Measurements from ENCODE around the gene CSH2. TPM values are rescaled to one million over a fixed set of nuclear protein-coding genes. Genes with fewer than 3 reads are reported as not detected.
"Not testable (repeated sequence)": the region's sequence is repeated elsewhere in the genome, so short reads cannot be mapped to it uniquely, and the experiment has no call there.

CSH2 gene
- total RNA-seq, 1 experiment from 2014 or later: not detected

- not testable (repeated sequence) for H2BK5ac ChIP-seq (ENCODE audit: insufficient read length, low read length); H2BK20ac ChIP-seq (ENCODE audit: low read depth, low read length, poor library complexity, severe bottlenecking); H3K18ac ChIP-seq (ENCODE audit: insufficient read length, low read depth, low read length); H3K9me3 Mint-ChIP-seq; H2BK120ac ChIP-seq (ENCODE audit: low read depth, low read length, poor library complexity, severe bottlenecking); H2BK12ac ChIP-seq (ENCODE audit: insufficient read length, low read depth, low read length); H3K56ac ChIP-seq (ENCODE audit: insufficient read length, low read depth, low read length); H3K27me3 ChIP-seq (ENCODE audit: insufficient read depth, low read length); H4K5ac ChIP-seq (ENCODE audit: insufficient read length, low read depth, low read length); H3K4me1 ChIP-seq (ENCODE audit: insufficient read depth, low read length); H3K27me3 Mint-ChIP-seq (ENCODE audit: low read depth); H4K8ac ChIP-seq (replicated peaks; ENCODE audit: insufficient read length, low read depth, low read length); H3K4me3 Mint-ChIP-seq; H2BK15ac ChIP-seq (ENCODE audit: low read depth, low read length); H3K23ac ChIP-seq (ENCODE audit: insufficient read length, low read depth, low read length); H3K27ac ChIP-seq (ENCODE audit: insufficient read length, low read depth, low read length); H3K79me1 ChIP-seq (ENCODE audit: insufficient read depth, low read depth, low read length, poor library complexity, severe bottlenecking); H3K9me3 ChIP-seq (ENCODE audit: control insufficient read depth, low read depth, low read length); H3K4ac ChIP-seq (ENCODE audit: low read depth, low read length); H3T11ph ChIP-seq (ENCODE audit: low read length); H3K23me2 ChIP-seq (ENCODE audit: insufficient read length, low read depth, low read length, poor library complexity, severe bottlenecking); H4K91ac ChIP-seq (ENCODE audit: insufficient read length, low read depth, low read length); H3K36me3 Mint-ChIP-seq (ENCODE audit: insufficient read depth in 1 of 3, low read depth in 3 of 3); H4K20me1 ChIP-seq (ENCODE audit: control insufficient read depth, insufficient read depth, insufficient read length); H3K14ac ChIP-seq (ENCODE audit: insufficient read depth, low read length); H3K79me2 ChIP-seq (ENCODE audit: insufficient read depth, low read length); H2AK5ac ChIP-seq (ENCODE audit: insufficient read length, low read length)
- Histone ChIP-seq H3K9ac (ENCODE audit: extremely low read depth, insufficient read length, low read length) (peak overlapping the region; percentile 36), H2AFZ (ENCODE audit: low read length) (peak overlapping the region; percentile 42), H3K4me2 (ENCODE audit: insufficient read depth, insufficient read length, low read length) (peak overlapping the region; percentile 20)
- peaks cover 13 to 16% of the 10 kb centered on the region in 2 experiments for H3K4me1 Mint-ChIP-seq
- peak overlapping the region in 1 of 3 experiments; percentile 76; a peak in 1 of 7 replicates for H3K27ac Mint-ChIP-seq
- WGBS (ENCODE audit: extremely low coverage, insufficient read length, low lambda C conversion rate): no CpG with 5 or more reads among the region's 11 CpGs
- peak; percentile 95 for DNase-seq
- TF ChIP-seq CTCF (conservative IDR thresholded peaks at IDR 0.05): peak; percentile 56
Measured at GRCh38 chr17:63881337-63881736, 7.9 kb upstream of the CSH2 start.

Data from H9 (cell line).